Measurements from ENCODE around the gene SDK2. TPM values are rescaled to one million over a fixed set of nuclear protein-coding genes. Genes with fewer than 3 reads are reported as not detected.

The SDK2 gene
- total and polyA plus RNA-seq, 2 experiments from 2014 or later, result 0.74 to 5.1 TPM

DNA sequence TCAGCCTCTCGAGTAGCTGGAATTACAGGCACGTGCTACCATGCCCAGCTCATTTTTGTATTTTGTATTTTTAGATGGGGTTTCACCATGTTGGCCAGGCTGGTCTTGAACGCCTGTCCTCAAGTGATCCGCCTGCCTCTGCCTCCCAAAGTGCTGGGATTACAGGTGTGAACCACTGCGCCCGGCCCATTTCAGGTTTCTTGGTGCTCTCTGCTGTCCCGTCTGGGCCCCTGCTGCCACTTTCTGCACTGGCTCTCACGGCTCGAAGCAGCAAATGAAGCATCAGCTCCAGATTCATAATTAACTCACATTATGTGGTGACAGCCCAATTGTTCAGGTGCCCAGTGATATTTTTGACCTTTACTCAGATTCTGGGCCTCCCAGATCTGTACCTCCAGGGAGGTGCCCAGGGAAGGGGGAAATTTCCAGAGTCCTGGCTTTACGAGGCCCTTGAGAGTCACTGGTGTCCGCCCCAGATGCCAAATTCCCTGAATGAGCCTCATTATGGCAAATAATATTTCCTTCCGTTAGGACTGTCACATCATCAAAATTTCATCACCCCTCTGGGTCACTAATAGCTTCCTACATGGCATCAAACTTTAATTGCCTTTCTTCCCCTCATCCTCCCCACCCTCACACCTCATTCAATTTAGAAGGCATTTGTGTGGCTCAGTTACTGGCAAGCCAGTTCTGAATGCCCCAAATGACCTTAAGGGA, 9.0 kb downstream of the SDK2 start:
- TF ChIP-seq STAT1 (IDR thresholded peaks at IDR 0.05; ENCODE audit: unreplicated experiment) (no peak), CTCF (conservative IDR thresholded peaks at IDR 0.05; ENCODE audit: low read depth in 2 of 2) (peak in 1 of 2 experiments; percentile 18; a peak in 1 of 4 replicates)
- Histone ChIP-seq H3K27me3 (ENCODE audit: insufficient read depth) (no peaks in the 10 kb centered on the region), H3K4me2 (no peak overlapping the region), H3F3A (replicated peaks; ENCODE audit: low read depth) (no peaks in the 10 kb centered on the region), H4K20me1 (replicated peaks; ENCODE audit: insufficient read depth) (no peaks in the 10 kb centered on the region), H3K4me3 (no peak overlapping the region), H3K79me2 (replicated peaks; ENCODE audit: insufficient read depth) (no peaks in the 10 kb centered on the region), H3K27ac (ENCODE audit: low read depth) (no peak overlapping the region), H3K4me1 (ENCODE audit: insufficient read depth) (no peaks in the 10 kb centered on the region), H2AFZ (no peak overlapping the region), H3K36me3 (ENCODE audit: insufficient read depth) (no peaks in the 10 kb centered on the region), H3K9me2 (ENCODE audit: insufficient read depth) (no peaks in the 10 kb centered on the region)
- Mint-ChIP-seq H3K27me3 (ENCODE audit: insufficient read depth, low read depth, poor library complexity) (peaks cover 12% of the 10 kb centered on the region), H3K36me3 (ENCODE audit: low read depth) (no peaks in the 10 kb centered on the region), H3K27ac (no peak overlapping the region), H3K4me1 (no peaks in the 10 kb centered on the region), H3K4me3 (no peak overlapping the region), H3K9me3 (no peaks in the 10 kb centered on the region; the same call in 2 of the 3 replicates)
- DNase-seq (ENCODE audit: low spot score) (no peak), ATAC-seq (peak; percentile 34; the same call in 2 of the 3 replicates)

DNA sequence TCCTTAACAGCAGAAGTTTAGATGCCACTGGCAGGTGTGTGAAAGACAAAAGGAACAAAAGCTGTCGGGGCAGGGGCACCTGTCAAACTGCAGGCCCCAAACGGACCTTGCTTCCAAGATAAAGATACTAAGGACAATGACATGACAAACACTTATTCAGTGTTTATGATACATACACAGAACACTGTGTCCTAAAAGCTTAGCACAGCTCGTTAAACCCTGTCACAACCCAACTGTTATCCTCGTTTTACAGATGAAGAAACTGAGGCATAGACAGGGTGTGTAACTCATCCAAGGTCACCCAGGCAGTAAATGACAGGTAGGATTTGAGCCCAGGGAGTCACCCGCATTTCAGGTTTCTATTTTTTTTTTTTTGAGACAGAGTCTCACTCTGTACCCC, 9.6 kb downstream of the SDK2 start:
- no peak overlapping the region for H2AFZ ChIP-seq
- Mint-ChIP-seq H3K9me3 (no peaks in the 10 kb centered on the region; the same call in 2 of the 3 replicates), H3K4me1 (no peaks in the 10 kb centered on the region), H3K27me3 (ENCODE audit: insufficient read depth, low read depth, poor library complexity) (peaks cover 10% of the 10 kb centered on the region), H3K36me3 (ENCODE audit: low read depth) (no peaks in the 10 kb centered on the region), H3K27ac (no peak overlapping the region), H3K4me3 (no peak overlapping the region)
- H3F3A ChIP-seq (replicated peaks; ENCODE audit: low read depth), result no peaks in the 10 kb centered on the region
- H3K79me2 ChIP-seq (replicated peaks; ENCODE audit: insufficient read depth), result no peaks in the 10 kb centered on the region
- DNase-seq (ENCODE audit: low spot score) (no peak), ATAC-seq (no peak)
- no peaks in the 10 kb centered on the region for H4K20me1 ChIP-seq (replicated peaks; ENCODE audit: insufficient read depth)
- H3K4me3 ChIP-seq, result no peak overlapping the region
- H3K4me2 ChIP-seq, result no peak overlapping the region
- H3K36me3 ChIP-seq (ENCODE audit: insufficient read depth), result no peaks in the 10 kb centered on the region
- no peaks in the 10 kb centered on the region for H3K9me2 ChIP-seq (ENCODE audit: insufficient read depth)
- no peaks in the 10 kb centered on the region for H3K4me1 ChIP-seq (ENCODE audit: insufficient read depth)
- no peak overlapping the region for H3K27ac ChIP-seq (ENCODE audit: low read depth)
- H3K27me3 ChIP-seq (ENCODE audit: insufficient read depth), result no peaks in the 10 kb centered on the region
- no peak for TF ChIP-seq CTCF (conservative IDR thresholded peaks at IDR 0.05; ENCODE audit: low read depth in 2 of 2)
- no peak for TF ChIP-seq ZNF331 (CRISPR knock-in tag; IDR thresholded peaks at IDR 0.05; ENCODE audit: low read depth)
- TF ChIP-seq NANOG (IDR thresholded peaks at IDR 0.05; ENCODE audit: borderline replicate concordance), result no peak
- TF ChIP-seq ETS1 (IDR thresholded peaks at IDR 0.05), result no peak
- no peak for TF ChIP-seq STAT1 (IDR thresholded peaks at IDR 0.05; ENCODE audit: unreplicated experiment)
- TF ChIP-seq, protein P1, sequence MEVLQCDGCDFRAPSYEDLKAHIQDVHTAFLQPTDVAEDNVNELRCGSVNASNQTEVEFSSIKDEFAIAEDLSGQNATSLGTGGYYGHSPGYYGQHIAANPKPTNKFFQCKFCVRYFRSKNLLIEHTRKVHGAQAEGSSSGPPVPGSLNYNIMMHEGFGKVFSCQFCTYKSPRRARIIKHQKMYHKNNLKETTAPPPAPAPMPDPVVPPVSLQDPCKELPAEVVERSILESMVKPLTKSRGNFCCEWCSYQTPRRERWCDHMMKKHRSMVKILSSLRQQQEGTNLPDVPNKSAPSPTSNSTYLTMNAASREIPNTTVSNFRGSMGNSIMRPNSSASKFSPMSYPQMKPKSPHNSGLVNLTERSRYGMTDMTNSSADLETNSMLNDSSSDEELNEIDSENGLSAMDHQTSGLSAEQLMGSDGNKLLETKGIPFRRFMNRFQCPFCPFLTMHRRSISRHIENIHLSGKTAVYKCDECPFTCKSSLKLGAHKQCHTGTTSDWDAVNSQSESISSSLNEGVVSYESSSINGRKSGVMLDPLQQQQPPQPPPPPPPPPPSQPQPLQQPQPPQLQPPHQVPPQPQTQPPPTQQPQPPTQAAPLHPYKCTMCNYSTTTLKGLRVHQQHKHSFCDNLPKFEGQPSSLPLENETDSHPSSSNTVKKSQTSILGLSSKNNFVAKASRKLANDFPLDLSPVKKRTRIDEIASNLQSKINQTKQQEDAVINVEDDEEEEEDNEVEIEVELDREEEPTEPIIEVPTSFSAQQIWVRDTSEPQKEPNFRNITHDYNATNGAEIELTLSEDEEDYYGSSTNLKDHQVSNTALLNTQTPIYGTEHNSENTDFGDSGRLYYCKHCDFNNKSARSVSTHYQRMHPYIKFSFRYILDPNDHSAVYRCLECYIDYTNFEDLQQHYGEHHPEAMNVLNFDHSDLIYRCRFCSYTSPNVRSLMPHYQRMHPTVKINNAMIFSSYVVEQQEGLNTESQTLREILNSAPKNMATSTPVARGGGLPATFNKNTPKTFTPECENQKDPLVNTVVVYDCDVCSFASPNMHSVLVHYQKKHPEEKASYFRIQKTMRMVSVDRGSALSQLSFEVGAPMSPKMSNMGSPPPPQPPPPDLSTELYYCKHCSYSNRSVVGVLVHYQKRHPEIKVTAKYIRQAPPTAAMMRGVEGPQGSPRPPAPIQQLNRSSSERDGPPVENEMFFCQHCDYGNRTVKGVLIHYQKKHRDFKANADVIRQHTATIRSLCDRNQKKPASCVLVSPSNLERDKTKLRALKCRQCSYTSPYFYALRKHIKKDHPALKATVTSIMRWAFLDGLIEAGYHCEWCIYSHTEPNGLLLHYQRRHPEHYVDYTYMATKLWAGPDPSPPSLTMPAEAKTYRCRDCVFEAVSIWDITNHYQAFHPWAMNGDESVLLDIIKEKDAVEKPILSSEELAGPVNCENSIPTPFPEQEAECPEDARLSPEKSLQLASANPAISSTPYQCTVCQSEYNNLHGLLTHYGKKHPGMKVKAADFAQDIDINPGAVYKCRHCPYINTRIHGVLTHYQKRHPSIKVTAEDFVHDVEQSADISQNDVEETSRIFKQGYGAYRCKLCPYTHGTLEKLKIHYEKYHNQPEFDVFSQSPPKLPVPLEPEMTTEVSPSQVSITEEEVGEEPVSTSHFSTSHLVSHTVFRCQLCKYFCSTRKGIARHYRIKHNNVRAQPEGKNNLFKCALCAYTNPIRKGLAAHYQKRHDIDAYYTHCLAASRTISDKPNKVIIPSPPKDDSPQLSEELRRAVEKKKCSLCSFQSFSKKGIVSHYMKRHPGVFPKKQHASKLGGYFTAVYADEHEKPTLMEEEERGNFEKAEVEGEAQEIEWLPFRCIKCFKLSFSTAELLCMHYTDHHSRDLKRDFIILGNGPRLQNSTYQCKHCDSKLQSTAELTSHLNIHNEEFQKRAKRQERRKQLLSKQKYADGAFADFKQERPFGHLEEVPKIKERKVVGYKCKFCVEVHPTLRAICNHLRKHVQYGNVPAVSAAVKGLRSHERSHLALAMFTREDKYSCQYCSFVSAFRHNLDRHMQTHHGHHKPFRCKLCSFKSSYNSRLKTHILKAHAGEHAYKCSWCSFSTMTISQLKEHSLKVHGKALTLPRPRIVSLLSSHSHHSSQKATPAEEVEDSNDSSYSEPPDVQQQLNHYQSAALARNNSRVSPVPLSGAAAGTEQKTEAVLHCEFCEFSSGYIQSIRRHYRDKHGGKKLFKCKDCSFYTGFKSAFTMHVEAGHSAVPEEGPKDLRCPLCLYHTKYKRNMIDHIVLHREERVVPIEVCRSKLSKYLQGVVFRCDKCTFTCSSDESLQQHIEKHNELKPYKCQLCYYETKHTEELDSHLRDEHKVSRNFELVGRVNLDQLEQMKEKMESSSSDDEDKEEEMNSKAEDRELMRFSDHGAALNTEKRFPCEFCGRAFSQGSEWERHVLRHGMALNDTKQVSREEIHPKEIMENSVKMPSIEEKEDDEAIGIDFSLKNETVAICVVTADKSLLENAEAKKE (CRISPR knock-in tag; IDR thresholded peaks at IDR 0.05), result no peak
